ENCODE data around the gene SSBP2. TPM values are rescaled to one million over a fixed set of nuclear protein-coding genes. Genes with fewer than 3 reads are reported as not detected.
A peak's percentile ranks its signal among the peaks of the same experiment; 100 is the strongest.
"Not testable (repeated sequence)": the region's sequence is repeated elsewhere in the genome, so short reads cannot be mapped to it uniquely, and the experiment has no call there.

Gene SSBP2
- total and polyA plus RNA-seq, 2 donors from 2014 or later: 17.0 to 57.1 TPM

- no peaks in the 10 kb centered on the region for H3K4me1 ChIP-seq (ENCODE audit: control insufficient read depth in 2 of 3, insufficient read depth in 2 of 3, low read depth in 1 of 3, low read length in 3 of 3)
- H3K27ac ChIP-seq (ENCODE audit: low read depth in 2 of 2, low read length in 2 of 2): no peak overlapping the region
- peak overlapping the region in 2 of 3 donors; percentile 2 to 55 for H3K4me3 ChIP-seq (ENCODE audit: low read length in 3 of 3)
- DNase-seq (no peak), FAIRE-seq (no peak)
- H3K9ac ChIP-seq (ENCODE audit: low read length in 3 of 3): peak overlapping the region in 2 of 3 donors; percentile 8 to 29
- H3K27me3 ChIP-seq (ENCODE audit: control insufficient read depth, insufficient read depth, low read length): no peaks in the 10 kb centered on the region
- TF ChIP-seq, protein P1, sequence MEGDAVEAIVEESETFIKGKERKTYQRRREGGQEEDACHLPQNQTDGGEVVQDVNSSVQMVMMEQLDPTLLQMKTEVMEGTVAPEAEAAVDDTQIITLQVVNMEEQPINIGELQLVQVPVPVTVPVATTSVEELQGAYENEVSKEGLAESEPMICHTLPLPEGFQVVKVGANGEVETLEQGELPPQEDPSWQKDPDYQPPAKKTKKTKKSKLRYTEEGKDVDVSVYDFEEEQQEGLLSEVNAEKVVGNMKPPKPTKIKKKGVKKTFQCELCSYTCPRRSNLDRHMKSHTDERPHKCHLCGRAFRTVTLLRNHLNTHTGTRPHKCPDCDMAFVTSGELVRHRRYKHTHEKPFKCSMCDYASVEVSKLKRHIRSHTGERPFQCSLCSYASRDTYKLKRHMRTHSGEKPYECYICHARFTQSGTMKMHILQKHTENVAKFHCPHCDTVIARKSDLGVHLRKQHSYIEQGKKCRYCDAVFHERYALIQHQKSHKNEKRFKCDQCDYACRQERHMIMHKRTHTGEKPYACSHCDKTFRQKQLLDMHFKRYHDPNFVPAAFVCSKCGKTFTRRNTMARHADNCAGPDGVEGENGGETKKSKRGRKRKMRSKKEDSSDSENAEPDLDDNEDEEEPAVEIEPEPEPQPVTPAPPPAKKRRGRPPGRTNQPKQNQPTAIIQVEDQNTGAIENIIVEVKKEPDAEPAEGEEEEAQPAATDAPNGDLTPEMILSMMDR (IDR thresholded peaks at IDR 0.05; ENCODE audit: borderline replicate concordance, extremely low read depth, insufficient read depth): no peak
- no peaks in the 10 kb centered on the region for H3K36me3 ChIP-seq (ENCODE audit: control insufficient read depth in 2 of 3, insufficient read depth in 3 of 3, low read length in 3 of 3)
- intact Hi-C loops (cut with DNase I): loop anchor here (10.0 kb wide), 1 partner anchor 239 kb away; no protein-coding TSS in a partner anchor
- no peaks in the 10 kb centered on the region for H3K9me3 ChIP-seq (ENCODE audit: control insufficient read depth in 2 of 3, insufficient read depth in 1 of 3, low read length in 3 of 3)
Measured at GRCh38 chr5:81505672-81506071, 245.2 kb downstream of the SSBP2 start.

DNA sequence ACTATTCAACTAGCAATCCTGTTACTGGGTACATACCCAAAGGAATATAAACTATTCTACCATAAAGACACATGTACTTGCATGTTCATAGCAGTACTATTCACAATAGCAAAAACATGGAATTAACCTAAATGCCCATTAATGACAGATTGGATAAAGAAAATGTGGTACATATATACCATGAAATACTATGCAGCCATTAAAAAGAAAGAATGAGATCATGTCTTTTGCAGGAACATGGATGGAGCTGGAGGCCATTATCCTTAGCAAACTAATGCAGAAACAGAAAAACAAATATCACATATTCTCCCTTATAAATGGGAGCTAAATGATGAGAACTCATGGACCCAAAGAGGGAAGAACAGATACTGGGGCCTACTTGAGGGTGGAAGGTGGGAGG is 247.3 kb downstream of the SSBP2 start:
- not testable (repeated sequence) for FAIRE-seq; H3K9me3 ChIP-seq (ENCODE audit: control insufficient read depth in 2 of 3, insufficient read depth in 1 of 3, low read length in 3 of 3); H3K36me3 ChIP-seq (ENCODE audit: control insufficient read depth in 2 of 3, insufficient read depth in 3 of 3, low read length in 3 of 3); H3K4me3 ChIP-seq (ENCODE audit: low read length in 3 of 3); H3K27ac ChIP-seq (ENCODE audit: low read depth in 2 of 2, low read length in 2 of 2); DNase-seq; H3K9ac ChIP-seq (ENCODE audit: low read length in 3 of 3); H3K4me1 ChIP-seq (ENCODE audit: control insufficient read depth in 2 of 3, insufficient read depth in 2 of 3, low read depth in 1 of 3, low read length in 3 of 3); H3K27me3 ChIP-seq (ENCODE audit: control insufficient read depth, insufficient read depth, low read length)
- intact Hi-C loops (cut with DNase I): loop anchor here (10.0 kb wide), 1 partner anchor 241 kb away; no protein-coding TSS in a partner anchor

- H3K36me3 ChIP-seq (ENCODE audit: control insufficient read depth in 2 of 3, insufficient read depth in 3 of 3, low read length in 3 of 3): no peaks in the 10 kb centered on the region
- intact Hi-C loops (cut with DNase I): no loop called here
- DNase-seq (no peak), FAIRE-seq (no peak)
- TF ChIP-seq, protein P1 (IDR thresholded peaks at IDR 0.05; ENCODE audit: borderline replicate concordance, extremely low read depth, insufficient read depth): no peak
- H3K27me3 ChIP-seq (ENCODE audit: control insufficient read depth, insufficient read depth, low read length): no peaks in the 10 kb centered on the region
- no peak overlapping the region for H3K27ac ChIP-seq (ENCODE audit: low read depth in 2 of 2, low read length in 2 of 2)
- H3K9me3 ChIP-seq (ENCODE audit: control insufficient read depth in 2 of 3, insufficient read depth in 1 of 3, low read length in 3 of 3): no peaks in the 10 kb centered on the region
- H3K9ac ChIP-seq (ENCODE audit: low read length in 3 of 3): no peak overlapping the region
- H3K4me3 ChIP-seq (ENCODE audit: low read length in 3 of 3): no peak overlapping the region
- no peaks in the 10 kb centered on the region for H3K4me1 ChIP-seq (ENCODE audit: control insufficient read depth in 2 of 3, insufficient read depth in 2 of 3, low read depth in 1 of 3, low read length in 3 of 3)
Measured at GRCh38 chr5:81495286-81495685, 255.6 kb downstream of the SSBP2 start.

- Histone ChIP-seq H3K4me1 (ENCODE audit: control insufficient read depth in 2 of 3, insufficient read depth in 2 of 3, low read depth in 1 of 3, low read length in 3 of 3) (no peaks in the 10 kb centered on the region), H3K9me3 (ENCODE audit: control insufficient read depth in 2 of 3, insufficient read depth in 1 of 3, low read length in 3 of 3) (no peaks in the 10 kb centered on the region), H3K4me3 (ENCODE audit: low read length in 3 of 3) (no peak overlapping the region), H3K27ac (ENCODE audit: low read depth in 2 of 2, low read length in 2 of 2) (no peak overlapping the region), H3K9ac (ENCODE audit: low read length in 3 of 3) (no peak overlapping the region), H3K36me3 (ENCODE audit: control insufficient read depth in 2 of 3, insufficient read depth in 3 of 3, low read length in 3 of 3) (no peaks in the 10 kb centered on the region), H3K27me3 (ENCODE audit: control insufficient read depth, insufficient read depth, low read length) (no peaks in the 10 kb centered on the region)
- TF ChIP-seq, protein P1 (IDR thresholded peaks at IDR 0.05; ENCODE audit: borderline replicate concordance, extremely low read depth, insufficient read depth): no peak
- FAIRE-seq (no peak), DNase-seq (no peak)
- intact Hi-C loops (cut with DNase I): no loop called here
Measured at GRCh38 chr5:81488862-81489261, 262.0 kb downstream of the SSBP2 start.
